D341Med (cell line): ENCODE results near the gene CREB5.
"Not testable (repeated sequence)": the region's sequence is repeated elsewhere in the genome, so short reads cannot be mapped to it uniquely, and the experiment has no call there.

Source experiments
- DNase-seq: peaks from one replicate; pipeline ENCODE4 v3.0.0; 2012; ENCODE audit warnings: low spot score

CREB5 gene

DNA sequence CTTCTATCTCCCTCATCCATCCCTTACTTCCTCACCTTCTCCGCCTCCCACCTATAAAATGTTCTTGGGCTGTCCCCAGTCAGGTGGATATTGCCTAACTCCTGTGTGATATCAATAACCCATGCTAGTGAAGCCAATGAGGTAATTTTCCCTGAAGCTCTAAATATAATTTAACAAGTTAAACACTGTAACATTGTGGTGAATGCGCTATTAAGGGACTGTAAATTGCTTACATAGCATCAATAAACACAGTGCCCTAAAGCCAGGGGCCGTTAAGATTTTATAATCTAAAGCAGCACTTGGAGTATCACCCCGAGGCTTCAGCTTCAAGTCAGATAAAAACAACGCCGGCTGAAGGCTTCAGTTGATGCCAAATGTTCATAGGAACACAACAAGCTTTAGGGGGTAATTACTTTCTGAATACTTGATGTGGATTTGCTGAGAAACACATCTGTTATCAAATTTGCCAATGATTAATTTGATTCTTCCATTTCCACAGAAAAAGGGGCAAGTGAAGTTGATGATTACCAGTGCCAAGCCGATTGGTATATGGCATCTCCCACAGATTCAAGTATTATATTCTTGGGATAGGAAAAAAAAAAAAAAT, 138.4 kb downstream of the CREB5 start:
- DNase-seq = no peak

DNA sequence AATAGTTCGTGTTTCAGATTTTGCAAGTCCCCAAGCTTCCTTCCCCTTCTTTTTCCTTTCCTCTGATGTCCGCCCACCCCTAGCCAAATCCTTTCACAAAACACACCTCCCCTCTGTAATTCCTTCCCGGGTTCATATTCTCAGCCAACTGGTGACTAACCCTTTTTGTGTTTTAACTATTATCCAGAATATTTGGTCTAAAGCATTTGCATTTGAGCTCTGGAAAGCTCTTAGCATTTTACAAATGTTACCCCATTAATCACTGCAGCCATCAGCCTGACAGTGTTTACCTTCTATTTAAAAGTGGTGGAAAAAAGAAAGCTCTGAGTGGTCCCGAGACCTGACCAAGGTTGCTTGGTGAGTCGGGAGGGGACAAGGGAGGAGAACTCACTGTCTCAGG, 139.0 kb downstream of the CREB5 start:
- no peak for DNase-seq

DNA sequence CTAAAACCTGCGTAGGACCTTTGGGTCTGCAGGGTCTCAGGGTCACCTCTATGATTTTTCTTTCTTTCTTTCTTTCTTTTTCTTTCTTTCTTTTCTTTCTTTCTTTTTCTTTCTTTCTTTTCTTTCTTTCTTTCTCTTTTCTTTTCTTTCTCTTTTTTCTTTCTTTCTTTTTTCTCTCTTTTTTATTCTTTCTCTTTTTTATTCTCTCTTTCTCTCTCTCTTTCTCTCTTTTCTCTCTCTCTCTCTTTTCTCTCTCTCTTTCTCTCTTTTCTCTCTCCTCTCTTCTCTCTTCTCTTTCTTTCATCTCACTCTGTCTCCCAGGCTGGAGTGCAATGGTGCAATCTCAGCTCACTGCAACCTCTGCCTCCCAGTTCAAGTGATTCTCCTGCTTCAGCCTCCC, 139.4 kb downstream of the CREB5 start:
- DNase-seq = not testable (repeated sequence)

DNA sequence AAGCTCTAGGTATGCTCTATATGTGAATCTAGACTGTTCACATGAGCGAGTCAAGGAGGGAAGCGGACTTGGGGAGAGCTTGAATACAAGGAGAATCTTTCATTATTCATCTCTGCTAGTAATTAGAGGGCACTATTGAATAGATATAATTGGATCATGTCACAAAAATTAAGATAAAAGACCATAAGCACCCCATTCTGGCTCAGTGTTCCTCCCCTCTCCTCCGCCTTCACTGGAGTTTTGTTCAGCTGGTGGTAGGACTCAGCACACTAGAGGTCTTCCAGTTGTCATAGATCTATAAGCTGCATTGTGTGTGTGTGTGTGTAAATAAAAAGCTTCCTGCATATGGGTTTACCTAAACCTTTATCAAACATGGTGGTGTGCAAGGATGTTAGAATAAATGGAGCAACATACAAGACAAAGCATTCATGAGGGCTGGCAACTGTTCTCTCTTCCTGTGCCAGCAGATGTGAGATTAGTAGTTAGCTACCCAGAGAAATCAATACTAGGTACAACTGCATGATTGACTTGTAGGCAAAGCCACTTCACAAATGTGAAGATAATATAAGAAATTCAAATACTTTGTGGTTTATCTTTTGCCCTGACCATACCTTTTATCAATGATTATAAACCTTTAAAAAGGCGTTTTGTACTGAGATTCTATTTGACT, 142.6 kb downstream of the CREB5 start:
- DNase-seq = no peak

DNA sequence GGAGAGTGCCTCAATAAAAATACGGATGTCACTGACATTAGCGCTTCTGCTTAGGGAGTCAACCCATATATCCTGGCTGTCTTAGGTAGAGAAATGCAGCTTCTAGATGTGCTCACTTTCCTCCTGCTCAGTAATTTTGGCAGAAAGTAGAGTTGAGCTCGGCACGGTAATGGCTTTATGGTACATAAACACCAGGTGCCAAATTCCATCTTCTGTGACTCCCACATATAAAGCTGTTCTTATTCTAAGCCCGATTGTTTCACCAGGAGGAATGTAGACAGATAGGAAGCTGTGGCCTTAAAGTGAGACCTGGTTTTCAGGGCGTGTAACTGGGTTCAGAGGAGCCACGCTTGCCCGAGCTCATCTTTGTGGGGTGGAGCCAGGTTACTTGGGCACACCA, 143.7 kb downstream of the CREB5 start:
- no peak for DNase-seq

DNA sequence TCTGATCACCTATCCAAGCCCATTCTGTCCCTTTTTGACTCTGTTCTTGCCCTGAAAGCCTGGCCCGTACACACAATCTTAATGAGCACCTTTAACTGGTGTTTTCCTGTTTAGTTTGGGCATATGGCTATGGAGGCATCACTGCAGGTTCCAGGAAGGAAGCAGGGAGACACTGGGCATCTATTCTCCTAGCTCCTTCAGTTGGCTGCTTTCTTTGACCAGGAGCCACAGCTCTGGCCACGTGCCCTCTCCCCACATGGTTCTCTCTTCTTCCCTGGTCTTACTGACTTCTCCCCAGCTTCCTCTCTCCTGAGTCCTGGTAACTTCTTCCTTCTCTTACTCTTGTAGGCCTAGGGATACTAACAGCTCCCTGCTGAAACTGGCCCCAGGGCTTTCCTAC, 144.4 kb downstream of the CREB5 start:
- DNase-seq = no peak

DNA sequence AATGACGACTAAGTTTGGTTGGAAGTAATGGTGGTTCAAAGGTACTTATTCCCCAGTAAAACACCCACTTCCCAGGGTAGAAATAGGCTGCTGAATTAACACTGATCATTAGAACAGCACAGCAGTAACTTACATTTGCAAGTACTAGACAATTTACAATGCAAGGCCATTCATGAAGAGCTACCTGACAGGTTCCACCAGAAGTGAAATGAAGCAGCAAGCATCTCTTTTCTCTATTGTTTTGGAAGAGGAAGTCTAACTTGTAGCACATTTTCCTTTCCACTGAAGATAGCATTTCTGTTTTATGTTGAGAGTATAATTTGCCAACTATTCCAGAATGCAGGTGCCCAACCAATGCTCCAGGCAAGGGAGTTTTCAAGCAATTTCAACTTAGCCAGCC, 145.9 kb downstream of the CREB5 start:
- DNase-seq = no peak

DNA sequence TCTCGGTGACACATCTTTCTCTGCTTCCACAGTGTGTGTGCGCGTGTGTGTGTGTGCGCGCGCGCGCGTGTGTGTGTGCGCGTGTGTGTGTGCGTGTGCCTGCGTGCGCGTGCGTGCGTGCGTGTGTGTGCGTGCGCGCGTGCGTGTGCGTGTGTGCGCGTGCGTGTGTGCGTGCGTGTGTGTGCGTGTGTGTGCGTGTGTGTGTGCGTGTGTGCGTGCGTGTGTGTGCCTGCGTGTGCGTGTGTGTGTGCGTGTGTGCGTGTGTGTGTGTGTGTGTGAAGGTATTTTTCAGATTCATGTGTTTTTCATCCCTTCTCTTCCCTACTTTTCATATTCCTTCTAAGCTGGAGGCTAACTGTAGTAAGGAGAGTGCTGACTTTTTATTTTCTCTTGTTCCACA, 148.4 kb downstream of the CREB5 start:
- DNase-seq = no peak

DNA sequence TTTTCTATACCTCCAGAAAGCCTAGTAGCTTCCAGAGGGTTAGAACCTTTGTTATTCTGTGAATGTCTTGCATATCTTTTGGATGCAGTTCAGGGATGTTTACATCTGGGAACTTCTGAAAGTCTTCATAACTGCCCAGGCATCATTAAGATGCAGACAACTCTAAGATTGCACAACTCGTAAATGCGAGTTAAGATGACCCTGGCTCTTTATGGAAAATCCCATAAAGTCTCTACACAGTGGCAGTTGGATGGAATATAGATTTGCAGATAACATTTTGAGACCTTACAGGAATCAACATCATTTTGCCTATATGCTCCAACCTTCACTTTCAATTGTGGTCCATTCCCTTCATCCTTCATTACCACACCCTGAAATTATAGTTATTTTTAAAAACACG, 151.7 kb downstream of the CREB5 start:
- no peak for DNase-seq

DNA sequence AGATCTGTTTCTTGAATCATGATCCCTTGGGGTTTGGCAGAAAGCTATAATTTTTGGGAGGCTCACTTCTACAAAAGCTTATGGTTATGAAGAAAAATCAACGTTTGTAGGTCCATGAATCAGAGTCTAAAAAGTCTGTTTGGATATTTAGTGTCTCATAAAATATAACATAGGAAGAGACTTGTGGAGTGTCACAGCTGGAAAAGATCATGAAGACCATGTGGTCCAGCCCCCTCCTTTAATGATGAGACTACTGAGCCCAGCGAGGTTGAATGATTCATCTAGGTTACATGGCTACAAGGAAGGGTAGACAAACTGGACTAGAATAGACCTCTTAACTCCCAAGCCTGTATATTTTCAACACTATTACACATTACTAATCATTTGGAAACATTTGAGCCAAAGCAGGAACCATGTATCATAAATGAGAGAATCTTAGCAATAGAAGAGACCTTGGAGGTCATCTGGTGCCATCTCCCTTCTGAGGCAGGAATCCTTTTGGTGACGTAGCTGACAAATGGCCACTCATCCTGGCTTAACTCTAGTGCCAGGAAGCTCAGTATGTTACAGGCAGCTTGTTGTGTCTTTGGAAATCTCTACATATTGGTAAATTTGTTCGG, 152.5 kb downstream of the CREB5 start:
- no peak for DNase-seq

DNA sequence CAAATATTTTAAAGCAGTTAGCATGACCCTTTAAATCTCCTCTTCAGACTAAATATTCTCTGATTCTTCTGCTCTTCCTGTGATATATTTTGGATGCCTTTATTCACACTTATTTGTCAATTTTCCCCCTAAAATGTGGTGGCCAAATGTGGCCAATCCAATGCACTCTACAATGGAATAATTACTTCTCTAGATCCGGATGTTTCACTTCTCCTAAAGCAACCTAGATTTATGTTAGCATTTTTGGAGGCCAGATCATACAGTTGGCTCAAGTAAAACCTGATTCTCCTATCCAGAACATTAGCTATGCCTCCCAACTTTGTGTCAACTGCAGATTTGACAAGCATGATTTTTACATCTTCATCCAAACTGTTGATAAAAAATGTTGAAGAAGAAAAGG, 153.7 kb downstream of the CREB5 start:
- DNase-seq = no peak

DNA sequence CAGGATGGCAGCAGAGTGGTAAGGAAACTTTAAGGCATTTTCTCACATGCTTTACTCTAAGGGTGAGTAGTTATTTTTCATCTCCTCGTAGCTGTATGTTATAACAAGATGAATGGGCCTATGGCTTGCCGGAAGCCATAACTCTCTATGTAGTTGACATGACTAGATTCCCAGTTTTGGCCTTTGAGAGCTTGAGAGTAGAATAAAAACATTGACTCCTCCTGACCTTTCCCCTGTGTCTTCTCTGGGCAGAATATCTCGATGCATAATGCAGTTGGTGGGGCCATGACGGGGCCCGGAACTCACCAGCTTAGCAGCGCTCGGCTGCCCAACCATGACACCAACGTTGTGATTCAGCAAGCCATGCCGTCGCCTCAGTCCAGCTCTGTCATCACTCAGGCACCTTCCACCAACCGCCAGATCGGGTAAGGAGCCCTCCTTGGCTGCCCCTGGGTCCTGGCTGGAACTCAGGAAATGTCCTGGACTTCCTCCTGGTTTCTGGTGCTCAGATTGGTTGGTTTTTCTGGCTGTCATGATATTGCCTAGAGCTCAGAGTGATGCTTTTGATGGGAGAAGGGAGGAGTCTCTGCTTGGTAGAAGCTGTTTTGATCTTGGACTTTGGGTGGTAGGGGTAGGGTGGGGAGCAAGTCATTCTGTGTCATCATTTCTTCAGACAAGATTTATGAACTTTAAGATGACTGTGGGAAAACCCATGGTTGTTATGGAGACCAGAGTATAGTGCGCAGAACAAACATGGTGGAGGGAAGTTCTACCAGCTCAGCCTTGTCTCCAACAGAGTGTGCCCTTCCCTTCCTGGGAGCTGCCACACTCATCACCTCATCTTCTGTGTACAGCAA, 158.0 kb downstream of the CREB5 start:
- DNase-seq = no peak

DNA sequence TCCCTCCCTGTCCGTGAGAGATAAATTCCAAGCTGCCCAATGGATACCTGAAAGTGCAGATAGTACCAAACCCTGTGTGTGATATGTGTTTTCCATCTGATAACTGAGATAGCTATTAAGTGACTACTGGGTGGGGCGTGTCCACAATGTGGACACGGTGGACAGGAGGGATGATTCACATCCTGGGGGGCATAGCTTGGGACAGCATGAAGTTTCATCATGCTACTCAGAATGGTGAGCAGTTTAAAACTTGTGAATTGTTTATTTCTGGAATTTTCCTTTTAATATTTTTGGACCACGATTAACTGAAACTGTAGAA, 158.6 kb downstream of the CREB5 start:
- no peak for DNase-seq

DNA sequence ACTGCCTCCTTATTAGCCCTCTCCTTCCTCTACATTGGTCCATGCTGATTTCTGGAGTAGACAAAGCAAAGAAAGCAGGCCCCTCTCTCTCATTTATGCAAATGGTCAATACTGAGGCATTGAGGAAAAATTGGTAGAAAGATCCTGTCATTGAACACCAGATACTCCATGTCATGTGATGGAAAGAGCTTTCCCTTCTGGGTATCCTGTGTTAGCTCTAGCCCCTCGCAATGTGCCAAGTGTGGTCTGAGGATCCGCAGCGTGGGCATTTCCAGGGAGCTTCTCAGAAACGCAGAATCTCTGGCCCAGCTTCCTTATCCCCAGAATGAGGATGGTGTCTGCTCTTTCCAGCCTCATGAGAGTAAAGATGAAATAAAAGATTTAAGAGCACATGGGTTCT, 159.1 kb downstream of the CREB5 start:
- no peak for DNase-seq

DNA sequence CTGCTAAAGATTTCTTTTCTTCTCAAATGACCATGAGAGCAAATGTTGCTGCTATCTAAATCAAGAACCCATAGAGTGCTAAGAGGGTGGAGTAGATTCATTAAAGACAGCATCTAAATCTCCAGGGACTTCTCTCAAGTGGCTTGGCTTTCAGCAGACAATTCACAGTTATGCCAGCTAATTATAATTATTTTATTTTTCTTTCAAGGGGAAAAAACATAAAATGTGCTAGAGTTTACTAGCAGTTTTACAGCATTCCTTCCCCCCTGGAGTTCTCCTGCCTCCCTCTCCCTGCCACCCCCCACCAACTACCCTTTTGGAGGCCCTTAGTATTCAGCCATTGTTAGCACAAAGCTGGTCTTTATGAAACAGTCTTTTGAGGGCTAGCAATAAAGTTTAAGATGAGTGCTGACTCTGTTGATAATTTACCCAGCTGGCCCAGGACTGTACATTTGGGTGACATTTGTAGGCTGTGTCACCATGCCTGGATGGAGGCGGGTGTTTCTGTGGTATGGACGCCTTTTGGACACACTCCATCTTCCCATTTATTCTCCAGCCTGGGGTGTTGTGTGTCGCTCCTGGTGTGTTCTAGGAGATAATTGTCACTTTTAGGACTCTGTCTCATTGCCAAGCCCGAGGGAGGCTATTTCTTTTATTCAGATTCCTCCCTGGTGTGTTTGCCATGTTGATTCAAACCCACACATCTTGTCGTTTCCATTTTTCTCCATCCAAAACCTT, 160.2 kb downstream of the CREB5 start:
- DNase-seq = no peak

DNA sequence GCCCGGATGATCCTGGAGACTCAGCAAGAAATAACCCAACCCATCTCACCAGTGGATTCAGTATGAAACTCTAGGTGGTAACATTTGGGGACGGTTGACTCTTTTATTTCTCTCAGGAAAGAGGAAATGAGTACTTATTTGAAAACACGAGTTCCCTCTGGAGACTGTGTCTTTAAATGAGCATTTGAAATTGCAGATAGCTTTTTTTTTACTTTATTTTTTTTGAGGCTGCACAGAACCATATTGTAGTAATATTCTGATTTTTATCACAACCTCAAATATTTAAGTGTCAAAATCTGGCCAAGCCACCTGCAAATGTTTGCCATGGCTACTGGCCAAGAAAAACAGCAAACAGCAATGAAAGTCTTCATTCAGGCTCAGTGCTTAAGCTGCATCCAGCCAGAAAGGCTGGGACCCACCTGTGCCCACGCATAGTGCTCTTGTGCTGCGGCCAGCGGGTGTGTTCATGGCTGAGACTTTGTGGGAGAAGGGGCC, 160.8 kb downstream of the CREB5 start:
- DNase-seq = no peak

DNA sequence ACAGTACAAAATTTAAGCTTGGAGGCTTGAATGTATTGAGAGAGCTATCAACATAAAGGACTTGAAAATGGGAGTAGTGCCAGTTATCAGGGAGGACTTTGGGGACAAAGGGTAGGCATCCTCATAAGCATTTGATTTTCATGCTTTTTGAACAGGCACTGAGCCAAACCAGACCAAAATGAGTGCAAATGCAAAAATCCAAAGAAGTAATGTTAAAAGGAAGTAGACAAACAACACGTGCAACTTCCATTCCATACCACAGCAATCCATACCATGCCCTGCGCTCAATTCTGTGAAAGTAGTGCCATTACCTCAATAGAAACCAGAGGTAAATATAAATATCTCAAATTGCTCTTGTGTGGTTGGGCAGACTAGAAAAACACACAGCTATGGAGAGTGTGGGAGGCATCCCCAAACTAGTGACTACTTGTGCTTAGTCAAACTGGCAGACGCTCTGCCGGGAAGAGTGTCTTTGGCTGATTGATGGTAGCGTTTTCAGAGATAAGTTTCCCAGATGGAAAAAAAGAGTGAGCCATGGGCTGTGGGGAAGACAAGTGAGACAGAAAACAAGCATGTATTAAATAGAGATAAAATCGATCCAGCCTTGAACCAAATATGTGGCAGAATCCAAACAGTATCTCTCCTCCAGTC, 161.5 kb downstream of the CREB5 start:
- no peak for DNase-seq

DNA sequence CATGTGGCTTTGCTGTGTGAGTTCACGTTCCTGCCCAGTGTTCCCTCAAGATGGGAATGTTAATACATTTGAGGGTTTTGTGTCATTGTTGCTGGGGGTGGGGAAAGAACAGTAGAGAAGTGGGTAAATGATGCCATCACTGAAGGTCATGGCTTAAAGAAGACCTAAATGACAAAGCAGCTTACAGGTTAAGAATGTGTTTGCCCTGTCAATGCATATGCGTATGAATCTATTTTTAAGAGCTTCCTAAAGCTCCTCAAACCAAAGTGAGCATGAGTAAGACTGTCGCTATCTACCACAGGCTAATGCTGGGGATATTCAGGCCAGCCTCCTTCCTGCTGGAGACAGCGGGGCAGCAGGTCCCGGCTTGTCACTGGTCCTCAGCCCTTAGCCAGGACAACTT, 162.9 kb downstream of the CREB5 start:
- DNase-seq = no peak

DNA sequence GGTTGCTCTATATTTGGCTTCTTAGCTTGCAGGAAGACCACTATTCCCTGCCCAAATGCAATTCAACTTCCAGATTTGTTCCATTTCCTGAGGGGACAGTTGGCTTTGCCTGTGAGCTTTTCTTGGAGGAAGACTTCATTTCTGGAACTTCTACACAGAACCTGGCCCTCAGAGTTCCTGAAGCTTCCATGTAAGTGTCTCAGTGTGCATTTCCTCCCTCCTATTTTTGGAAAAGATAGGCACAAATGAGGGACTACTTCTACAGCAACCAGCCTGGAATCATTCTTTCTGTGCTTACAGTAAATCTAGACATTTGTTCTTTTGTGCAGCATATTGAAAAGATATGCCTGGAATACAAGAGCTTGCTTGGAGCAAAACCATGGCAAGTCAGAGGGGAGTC, 164.3 kb downstream of the CREB5 start:
- DNase-seq = no peak

DNA sequence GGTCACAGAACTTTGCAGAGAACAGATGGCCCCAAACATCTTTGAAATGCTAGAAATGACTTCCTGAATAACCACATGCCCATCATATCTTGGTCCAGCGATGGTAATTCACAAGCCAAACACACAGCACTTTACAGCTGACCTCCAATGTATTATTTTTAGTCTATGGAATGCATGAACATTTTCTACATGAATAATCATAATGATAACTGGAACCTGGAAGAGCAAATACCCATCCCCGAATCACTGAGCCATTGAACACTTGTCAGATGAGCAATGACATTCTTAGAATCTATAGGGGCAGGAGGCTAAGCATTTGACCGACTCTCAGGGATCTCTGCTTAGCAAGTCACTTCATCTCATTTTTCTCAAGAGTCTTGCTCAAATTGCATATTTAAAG, 167.3 kb downstream of the CREB5 start:
- no peak for DNase-seq

DNA sequence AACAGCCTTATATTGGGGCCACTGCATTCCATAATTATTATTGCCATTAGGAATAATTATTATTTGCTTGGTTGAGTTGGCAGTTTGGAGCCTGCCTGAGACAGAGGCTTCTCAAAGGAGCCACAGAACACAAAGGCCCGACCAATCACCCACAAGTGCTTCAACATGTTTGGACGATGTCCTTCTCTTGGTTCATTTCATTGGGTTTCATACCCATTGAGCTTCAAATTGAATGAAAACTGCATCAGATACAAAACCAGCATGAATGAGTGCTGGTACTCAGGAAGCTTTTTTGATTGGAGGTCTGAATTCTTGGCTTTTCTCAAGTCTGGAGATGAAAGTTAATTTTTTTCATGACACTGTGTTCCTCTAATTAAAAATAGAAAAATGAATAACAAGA, 168.3 kb downstream of the CREB5 start:
- DNase-seq = no peak

DNA sequence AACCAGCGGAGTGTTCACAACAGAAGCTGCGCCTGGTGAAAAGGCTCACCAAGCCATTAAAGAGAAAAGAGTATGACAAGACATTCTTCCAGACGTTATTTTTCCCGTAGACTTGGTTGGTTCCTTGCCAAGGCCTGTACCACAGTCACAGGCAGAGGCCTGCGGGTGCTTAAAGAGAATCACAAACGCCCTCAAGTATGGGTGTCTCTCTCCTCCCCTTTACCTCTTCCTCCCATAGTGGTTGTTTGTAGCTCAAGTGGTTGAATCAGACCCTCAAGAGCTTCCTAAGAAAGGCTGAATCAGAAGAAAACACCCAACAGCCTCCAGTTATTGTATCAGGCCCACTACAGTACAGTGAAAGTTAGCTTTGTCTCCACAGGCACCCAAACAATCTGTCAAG, 169.0 kb downstream of the CREB5 start:
- no peak for DNase-seq
